HG02840 (cell line): ENCODE data around the gene ASRGL1.
"Not testable (repeated sequence)": the region's sequence is repeated elsewhere in the genome, so short reads cannot be mapped to it uniquely, and the experiment has no call there.

Source experiments
- ATAC-seq: cut with Tn5 transposase; IDR thresholded peaks from one replicate; pipeline ENCODE4 v1.9.1; 2021; ENCODE audit warnings: mild to moderate bottlenecking, moderate library complexity, moderate number of reproducible peaks; ENCODE audit not compliant: unreplicated experiment, low FRiP score

Gene ASRGL1

DNA sequence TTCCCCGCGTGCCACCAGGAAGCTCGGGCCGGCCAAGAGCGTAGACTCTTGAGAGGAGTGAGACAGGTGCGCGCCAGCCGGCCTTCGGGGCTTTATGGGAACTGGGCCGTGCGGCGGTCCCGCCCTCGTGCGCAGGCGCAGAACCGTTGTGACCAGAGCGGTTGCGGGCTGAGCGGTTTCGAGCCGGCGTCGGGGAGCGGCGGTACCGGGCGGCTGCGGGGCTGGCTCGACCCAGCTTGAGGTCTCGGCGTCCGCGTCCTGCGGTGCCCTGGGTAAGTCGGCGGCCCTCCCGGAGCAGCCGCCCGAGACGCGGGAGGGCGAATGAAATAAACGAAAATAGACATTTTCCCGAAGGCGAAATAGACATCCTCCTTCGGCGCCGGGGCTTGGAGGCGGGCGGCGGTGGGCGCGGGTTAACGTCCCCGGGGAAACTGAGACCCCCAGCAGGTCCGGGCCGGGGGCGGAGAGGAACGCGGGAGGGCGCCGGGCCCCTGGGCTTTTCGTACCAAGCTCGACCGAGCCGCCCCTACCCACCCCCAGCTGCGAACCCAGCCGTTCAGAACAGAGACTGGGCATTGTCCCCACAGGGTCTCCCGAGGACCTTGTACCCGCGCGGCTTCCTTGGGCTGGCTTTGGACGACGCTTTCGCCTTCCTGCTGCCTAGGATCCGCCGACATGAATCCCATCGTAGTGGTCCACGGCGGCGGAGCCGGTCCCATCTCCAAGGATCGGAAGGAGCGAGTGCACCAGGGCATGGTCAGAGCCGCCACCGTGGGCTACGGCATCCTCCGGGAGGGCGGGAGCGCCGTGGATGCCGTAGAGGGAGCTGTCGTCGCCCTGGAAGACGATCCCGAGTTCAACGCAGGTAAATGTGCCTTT is at the start of gene ASRGL1:
ASRGL1 (plus strand) TSS at position 146 of the 879 bp plus-strand sequence; CDS start at position 676, 530 bp downstream.
- ATAC-seq = no peak

DNA sequence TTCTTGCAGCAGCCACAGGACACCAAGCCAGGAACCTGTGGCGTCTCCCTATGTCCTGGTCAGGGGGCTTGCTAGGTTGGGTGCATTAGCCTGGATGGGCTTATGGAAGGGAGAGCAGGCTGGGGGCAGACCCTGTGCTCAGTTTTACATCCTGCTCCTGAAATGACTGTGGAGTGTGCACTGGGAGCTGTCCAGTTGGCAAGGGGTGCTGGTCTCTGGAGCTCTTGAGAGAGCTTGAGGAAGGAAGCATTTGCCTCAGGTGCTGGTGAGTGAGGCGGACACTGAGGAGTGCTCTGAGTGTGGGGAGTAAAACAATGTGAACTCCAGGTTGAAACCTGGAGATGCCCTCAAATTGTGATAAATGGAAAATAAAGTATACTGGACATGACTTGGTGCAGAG is 41.7 kb upstream of the ASRGL1 start:
- no peak for ATAC-seq

DNA sequence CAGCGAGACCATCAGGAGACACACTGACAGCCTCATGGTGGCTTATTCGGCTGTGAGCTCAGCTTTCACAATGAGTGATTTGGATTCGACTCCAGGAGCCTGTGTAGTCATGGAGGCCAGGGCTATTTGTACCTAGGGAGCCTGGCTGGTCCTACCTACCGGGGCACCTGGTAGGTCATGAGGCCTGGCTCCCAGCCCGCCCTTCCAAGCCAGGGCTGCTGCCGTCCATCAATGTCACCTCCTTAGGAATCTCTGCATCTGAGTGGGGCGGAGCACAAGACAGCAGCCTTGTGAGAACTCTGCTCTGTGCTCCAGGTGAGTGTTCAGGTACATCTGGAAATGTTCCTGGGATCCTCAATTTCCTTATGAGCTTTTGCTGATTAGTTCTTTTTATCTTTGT is 38.3 kb upstream of the ASRGL1 start, which contains the start of gene SCGB1D4:
SCGB1D4 (minus strand) TSS at position 101 of the 400 bp plus-strand sequence; CDS start at position 36, 65 bp downstream.
- no peak for ATAC-seq

- no peak for ATAC-seq
Observed at GRCh38 chr11:62306227-62306626, 31.0 kb upstream of the ASRGL1 start.

GRCh38 chr11:62307950-62308349 is 29.3 kb upstream of the ASRGL1 start:
- no peak for ATAC-seq

DNA sequence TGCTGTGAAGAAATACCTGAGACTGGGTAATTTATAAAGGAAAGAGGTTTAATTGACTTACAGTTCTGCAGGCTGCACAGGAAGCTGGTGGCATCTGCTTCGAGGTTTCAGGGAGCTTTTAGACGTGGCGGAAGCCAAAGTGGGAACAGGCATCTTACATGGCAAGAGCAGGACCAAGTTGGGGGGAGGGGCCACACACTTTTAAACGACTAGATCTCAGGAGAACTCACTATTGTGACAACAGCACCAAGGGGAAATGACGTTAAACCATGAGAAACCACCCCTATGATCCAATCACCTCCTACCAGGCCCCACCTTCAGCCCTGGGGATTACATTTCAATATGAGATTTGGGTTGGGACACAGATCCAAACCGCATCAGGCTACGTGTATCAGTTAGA is 27.3 kb upstream of the ASRGL1 start:
- ATAC-seq = no peak

DNA sequence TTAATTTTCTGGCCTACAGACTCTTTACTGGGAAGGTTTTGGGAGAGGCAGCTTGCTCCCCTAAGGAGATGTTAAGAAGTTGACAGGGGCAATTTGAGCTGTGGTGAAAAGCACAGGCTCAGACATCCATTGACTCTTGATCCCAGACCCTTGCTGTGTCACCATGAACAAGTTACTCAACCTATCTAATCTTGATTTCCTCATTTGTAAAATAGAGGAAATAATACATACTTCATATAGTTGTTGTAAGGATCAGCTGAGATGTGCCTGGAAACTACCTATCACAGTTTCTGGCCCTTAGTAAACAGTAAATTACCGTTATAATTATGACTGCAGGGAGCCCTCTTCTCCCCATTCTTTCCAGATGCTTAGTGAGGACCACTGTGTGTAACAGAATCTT is 21.8 kb upstream of the ASRGL1 start:
- no peak for ATAC-seq

- no peak for ATAC-seq
Observed at GRCh38 chr11:62322524-62322923, 14.7 kb upstream of the ASRGL1 start.

- ATAC-seq = no peak
Observed at GRCh38 chr11:62324731-62325556, 12.3 kb upstream of the ASRGL1 start.

DNA sequence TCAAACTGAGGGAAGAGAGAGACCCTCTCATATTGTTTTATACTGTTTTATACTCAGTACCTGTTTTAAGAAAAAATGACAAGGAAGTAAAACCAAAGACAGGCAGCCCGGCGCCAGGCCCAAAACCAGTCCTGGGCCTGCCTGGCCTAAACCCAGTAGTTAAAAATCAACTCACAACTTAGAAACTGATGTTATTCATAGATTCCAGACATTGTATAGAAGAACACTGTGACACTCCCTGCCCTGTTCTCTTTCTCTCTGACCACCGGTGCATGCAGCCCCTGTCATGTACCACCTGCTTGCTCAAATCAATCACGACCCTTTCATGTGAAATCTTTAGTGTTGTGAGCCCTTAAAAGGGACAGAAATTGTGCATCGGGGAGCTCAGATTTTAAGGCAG is 11.5 kb upstream of the ASRGL1 start:
- not testable (repeated sequence) for ATAC-seq

GRCh38 chr11:62326719-62327118 is 10.5 kb upstream of the ASRGL1 start:
- not testable (repeated sequence) for ATAC-seq

DNA sequence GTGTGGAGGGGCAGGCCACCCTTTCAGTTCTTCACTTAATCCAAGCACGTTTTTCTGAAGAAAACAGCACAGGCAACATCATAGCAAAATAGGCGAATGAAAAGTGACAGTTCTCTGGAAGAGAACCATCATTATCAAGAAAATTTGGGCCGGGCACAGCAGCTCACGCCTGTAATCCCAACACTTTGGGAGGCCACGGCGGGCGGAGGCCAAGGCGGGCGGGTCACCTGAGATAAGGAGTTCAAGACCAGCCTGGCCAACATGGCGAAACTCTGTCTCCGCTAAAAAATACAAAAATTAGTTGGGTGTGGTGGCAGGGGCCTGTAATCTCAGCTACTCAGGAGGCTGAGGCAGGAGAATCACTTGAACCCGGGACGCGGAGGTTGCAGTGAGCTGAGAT is 9.7 kb upstream of the ASRGL1 start:
- not testable (repeated sequence) for ATAC-seq

DNA sequence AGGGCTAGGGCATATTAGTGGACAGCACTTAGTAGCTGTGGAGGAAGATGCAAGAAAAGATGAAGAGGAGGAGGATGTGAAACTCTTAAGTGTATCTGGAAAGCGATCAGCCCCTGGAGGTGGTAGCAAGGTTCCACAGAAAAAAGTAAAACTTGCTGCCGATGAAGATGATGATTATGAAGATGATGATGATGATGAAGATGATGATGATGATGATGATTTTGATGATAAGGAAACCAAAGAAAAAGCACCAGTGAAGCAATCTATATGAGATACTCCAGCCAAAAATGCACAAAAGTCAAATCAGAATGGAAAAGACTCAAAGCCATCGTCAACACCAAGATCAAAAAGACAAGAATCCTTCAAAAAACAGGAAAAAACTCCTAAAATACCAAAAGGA is 6.0 kb upstream of the ASRGL1 start:
- not testable (repeated sequence) for ATAC-seq

DNA sequence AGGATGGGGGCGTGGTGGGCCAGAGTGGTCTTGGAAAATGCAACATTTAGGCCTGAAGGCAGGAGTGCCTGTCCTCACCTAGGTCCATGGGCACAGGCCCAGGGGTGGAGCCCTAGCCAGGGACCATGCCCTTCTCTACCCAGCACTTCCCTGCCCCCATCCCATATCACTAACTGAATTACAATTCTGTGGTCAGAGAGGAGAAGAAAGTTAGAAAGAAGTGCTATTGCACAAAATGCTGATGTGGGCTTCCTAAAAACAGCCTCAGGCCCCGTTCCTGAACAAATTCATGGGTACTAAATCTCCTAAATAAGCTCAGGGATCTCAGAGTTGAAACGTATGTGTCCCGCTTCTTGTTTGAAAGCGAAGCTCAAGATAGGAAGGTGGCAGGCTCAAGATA is 3.5 kb upstream of the ASRGL1 start:
- ATAC-seq = no peak

- ATAC-seq = not testable (repeated sequence)
Observed at GRCh38 chr11:62336949-62337302, 322 bp upstream of the ASRGL1 start.

GRCh38 chr11:62338218-62338617 is 970 bp downstream of the ASRGL1 start:
- no peak for ATAC-seq

DNA sequence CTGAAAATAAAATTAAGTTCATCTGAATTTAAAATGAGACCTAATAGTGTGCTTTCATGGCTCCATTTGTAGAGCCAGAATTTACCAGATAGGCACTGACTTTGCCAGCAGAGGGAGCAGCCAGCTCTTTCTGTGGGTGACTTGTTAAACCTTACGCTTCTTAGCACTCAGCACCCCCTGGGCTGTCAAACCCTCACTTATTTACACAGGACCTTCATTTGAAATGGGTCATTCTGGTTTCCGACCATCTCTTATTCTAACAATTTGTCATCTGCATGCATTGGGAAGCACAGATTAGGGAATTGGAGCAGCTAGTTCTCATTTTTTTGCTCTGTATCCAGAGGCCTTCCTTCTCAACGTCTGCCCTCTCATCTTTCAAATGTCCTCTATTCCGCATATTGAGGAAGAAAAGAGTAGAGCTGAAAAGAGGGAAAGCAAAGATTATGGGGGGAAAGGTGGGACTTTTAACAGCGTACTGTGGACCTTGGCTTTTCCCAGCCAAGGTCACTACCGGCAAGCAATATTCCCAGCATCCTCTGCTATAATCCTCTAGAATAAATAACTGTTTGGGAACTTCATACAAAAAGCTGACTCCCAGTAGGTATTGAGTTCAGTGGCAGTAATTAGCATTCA is 3.1 kb downstream of the ASRGL1 start:
- ATAC-seq = no peak

DNA sequence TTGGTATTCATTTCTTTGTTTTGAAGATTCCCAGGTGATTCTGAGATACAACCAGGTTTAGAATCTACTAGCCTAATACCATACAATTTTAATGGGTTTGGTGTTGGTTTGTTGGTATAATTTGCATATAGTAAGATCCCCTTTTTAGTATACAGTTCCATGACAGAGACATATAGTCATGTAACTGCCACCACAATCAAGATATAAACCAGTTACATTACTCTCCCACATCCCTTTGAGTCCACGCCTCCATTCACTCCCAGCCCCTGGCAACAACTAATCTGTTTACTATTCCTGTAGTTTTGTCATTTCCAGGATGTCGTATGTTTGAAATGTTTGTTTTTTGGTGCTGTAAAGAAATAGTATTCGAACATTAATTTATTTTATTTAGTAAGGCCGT is 4.3 kb downstream of the ASRGL1 start:
- no peak for ATAC-seq

- not testable (repeated sequence) for ATAC-seq
Observed at GRCh38 chr11:62343646-62344190, 6.5 kb downstream of the ASRGL1 start.

DNA sequence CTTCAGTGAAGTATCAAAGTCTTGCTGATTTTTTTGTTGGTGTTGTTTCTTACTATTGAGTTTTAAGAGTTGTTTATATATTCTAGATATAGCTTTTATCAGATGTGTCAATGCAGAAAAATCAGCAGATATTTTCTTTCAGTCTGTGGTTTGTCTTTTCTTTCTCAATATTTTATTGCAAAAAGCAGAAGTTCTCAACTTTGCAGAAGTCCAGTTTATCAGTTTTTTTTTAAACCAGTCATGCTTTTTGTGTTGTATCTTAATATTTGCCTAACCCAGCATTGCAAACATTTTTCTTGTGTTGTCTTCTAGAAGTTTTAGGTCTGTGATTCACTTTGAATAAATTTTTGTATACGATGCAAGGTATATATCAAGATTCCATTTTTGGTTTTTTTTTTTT is 7.0 kb downstream of the ASRGL1 start:
- ATAC-seq = no peak

- ATAC-seq = no peak
Observed at GRCh38 chr11:62345861-62346260, 8.6 kb downstream of the ASRGL1 start.
